Natural killer cell treated with Interleukin-12 subunit alpha and Interleukin-12 subunit beta and Interleukin-15 and Interleukin-18, amount 100 ng/mL, for 72 hours (primary cell): ENCODE measurements around the gene RPS6KB2. TPM values are rescaled to one million over a fixed set of nuclear protein-coding genes. Genes with fewer than 3 reads are reported as not detected.
"Not testable (repeated sequence)": the region's sequence is repeated elsewhere in the genome, so short reads cannot be mapped to it uniquely, and the experiment has no call there.

Source experiments
- ATAC-seq, 2 donors: fragments of 150-1000 bp; cut with Tn5 transposase in 1 of 2; sonication (Bioruptor Pico), chemical (Tn5 transposase) in 1 of 2; 2 replicates each; pipeline ENCODE4 v1.10.0; 2021
- DNase-seq: peaks from one replicate; pipeline ENCODE4 v3.0.0; 2022; ENCODE audit warnings: low spot score
- H3K27ac Mint-ChIP-seq, 2 donors: 1 replicate in 1 of 2; 2 replicates in 1 of 2; pipeline ENCODE4 v1.8.0; 2022; ENCODE audit warnings: mixed read lengths in 2 of 2, mild to moderate bottlenecking in 1 of 2, moderate library complexity in 1 of 2
- H3K27me3 Mint-ChIP-seq, 2 donors: 1 replicate in 1 of 2; 2 replicates in 1 of 2; pipeline ENCODE4 v1.8.0; 2022; ENCODE audit warnings: mixed read lengths in 2 of 2
- H3K36me3 Mint-ChIP-seq: one replicate; pipeline ENCODE4 v1.8.0; 2022; ENCODE audit warnings: mixed read lengths
- H3K4me1 Mint-ChIP-seq, 2 donors: 1 replicate in 1 of 2; 2 replicates in 1 of 2; pipeline ENCODE4 v1.8.0; 2022; ENCODE audit warnings: low read depth in 2 of 2, mixed read lengths in 2 of 2, mild to moderate bottlenecking in 1 of 2
- H3K4me3 Mint-ChIP-seq: one replicate; pipeline ENCODE4 v1.8.0; 2022; ENCODE audit warnings: mixed read lengths
- H3K9me3 Mint-ChIP-seq: 2 replicates; pipeline ENCODE4 v1.8.0; 2022; ENCODE audit warnings: mixed read lengths
- total RNA-seq, 2 donors: library from RNA; stranded (reverse); gene quantifications; one replicate each; pipeline ENCODE4 v1.2.3, GENCODE V29; 2022

The RPS6KB2 gene
- total RNA-seq, 2 donors from 2014 or later: 95.8 to 112 TPM

- no peaks in the 10 kb centered on the region for H3K9me3 Mint-ChIP-seq
- H3K27me3 Mint-ChIP-seq: peaks cover 0 to 2% of the 10 kb centered on the region in 2 donors
- no peak overlapping the region for H3K27ac Mint-ChIP-seq
- DNase-seq: no peak
- ATAC-seq: no peak
- no peak overlapping the region for H3K4me3 Mint-ChIP-seq
- no peaks in the 10 kb centered on the region for H3K4me1 Mint-ChIP-seq
- no peaks in the 10 kb centered on the region for H3K36me3 Mint-ChIP-seq
Observed at GRCh38 chr11:67458266-67458665, 30.0 kb downstream of the RPS6KB2 start.

- no peak overlapping the region for H3K27ac Mint-ChIP-seq
- peaks cover 7 to 11% of the 10 kb centered on the region in 2 donors for H3K4me1 Mint-ChIP-seq
- H3K27me3 Mint-ChIP-seq: peaks cover 0 to 2% of the 10 kb centered on the region in 2 donors
- H3K4me3 Mint-ChIP-seq: no peak overlapping the region
- no peak for DNase-seq
- no peaks in the 10 kb centered on the region for H3K9me3 Mint-ChIP-seq
- no peaks in the 10 kb centered on the region for H3K36me3 Mint-ChIP-seq
- no peak for ATAC-seq
Observed at GRCh38 chr11:67463186-67463585, 34.9 kb downstream of the RPS6KB2 start.

GRCh38 chr11:67463680-67464410, 35.6 kb downstream of the RPS6KB2 start:
- no peak for DNase-seq
- Mint-ChIP-seq H3K4me3 (peak overlapping the region; percentile 73), H3K4me1 (peaks cover 12 to 14% of the 10 kb centered on the region in 2 donors), H3K9me3 (no peaks in the 10 kb centered on the region), H3K27me3 (peaks cover 0 to 2% of the 10 kb centered on the region in 2 donors), H3K36me3 (no peaks in the 10 kb centered on the region), H3K27ac (peak overlapping the region; percentile 79 to 83)
- ATAC-seq: no peak

GRCh38 chr11:67464411-67465188, 36.3 kb downstream of the RPS6KB2 start:
- DNase-seq (peak; percentile 94), ATAC-seq (peak; percentile 86 to 91)
- H3K4me3 Mint-ChIP-seq: peak overlapping the region; percentile 73
- H3K27me3 Mint-ChIP-seq: peaks cover 0 to 2% of the 10 kb centered on the region in 2 donors
- H3K27ac Mint-ChIP-seq: peak overlapping the region; percentile 79 to 83
- H3K9me3 Mint-ChIP-seq: no peaks in the 10 kb centered on the region
- no peaks in the 10 kb centered on the region for H3K36me3 Mint-ChIP-seq
- peaks cover 12 to 14% of the 10 kb centered on the region in 2 donors for H3K4me1 Mint-ChIP-seq

- peaks cover 12 to 14% of the 10 kb centered on the region in 2 donors for H3K4me1 Mint-ChIP-seq
- ATAC-seq (no peak), DNase-seq (no peak)
- H3K27me3 Mint-ChIP-seq: peaks cover 0 to 2% of the 10 kb centered on the region in 2 donors
- H3K4me3 Mint-ChIP-seq: peak overlapping the region; percentile 73
- H3K27ac Mint-ChIP-seq: peak overlapping the region; percentile 79 to 83
- H3K36me3 Mint-ChIP-seq: no peaks in the 10 kb centered on the region
- no peaks in the 10 kb centered on the region for H3K9me3 Mint-ChIP-seq
Observed at GRCh38 chr11:67465189-67465510, 36.9 kb downstream of the RPS6KB2 start.

- H3K9me3 Mint-ChIP-seq, ATAC-seq, H3K36me3 Mint-ChIP-seq, H3K27me3 Mint-ChIP-seq, DNase-seq: not testable (repeated sequence)
- H3K4me1 Mint-ChIP-seq: peaks cover 12 to 14% of the 10 kb centered on the region in 2 donors
- H3K27ac Mint-ChIP-seq: peak overlapping the region; percentile 79 to 83
- H3K4me3 Mint-ChIP-seq: peak overlapping the region; percentile 73
Observed at GRCh38 chr11:67465530-67465929, 37.2 kb downstream of the RPS6KB2 start.

- Mint-ChIP-seq H3K9me3 (no peaks in the 10 kb centered on the region), H3K27me3 (no peaks in the 10 kb centered on the region), H3K36me3 (no peaks in the 10 kb centered on the region), H3K4me1 (peaks cover 12 to 14% of the 10 kb centered on the region in 2 donors), H3K4me3 (no peak overlapping the region), H3K27ac (peak overlapping the region; percentile 9 to 68)
- ATAC-seq (no peak), DNase-seq (no peak)
Observed at GRCh38 chr11:67466367-67466766, 38.1 kb downstream of the RPS6KB2 start.

- Mint-ChIP-seq H3K4me3 (peak overlapping the region; percentile 87), H3K27ac (peak overlapping the region; percentile 60 to 85), H3K36me3 (no peaks in the 10 kb centered on the region), H3K9me3 (no peaks in the 10 kb centered on the region), H3K27me3 (no peaks in the 10 kb centered on the region), H3K4me1 (peaks cover 12 to 14% of the 10 kb centered on the region in 2 donors)
- ATAC-seq: no peak
- no peak for DNase-seq
Observed at GRCh38 chr11:67466962-67467771, 38.9 kb downstream of the RPS6KB2 start.

GRCh38 chr11:67468056-67468455, 39.8 kb downstream of the RPS6KB2 start:
- H3K4me1 Mint-ChIP-seq: peaks cover 12 to 14% of the 10 kb centered on the region in 2 donors
- ATAC-seq (no peak), DNase-seq (no peak)
- H3K27ac Mint-ChIP-seq: peak overlapping the region; percentile 60 to 85
- no peaks in the 10 kb centered on the region for H3K36me3 Mint-ChIP-seq
- H3K4me3 Mint-ChIP-seq: peak overlapping the region; percentile 87
- no peaks in the 10 kb centered on the region for H3K27me3 Mint-ChIP-seq
- H3K9me3 Mint-ChIP-seq: no peaks in the 10 kb centered on the region

GRCh38 chr11:67468456-67468758, 40.1 kb downstream of the RPS6KB2 start:
- peak overlapping the region; percentile 87 for H3K4me3 Mint-ChIP-seq
- H3K4me1 Mint-ChIP-seq: peaks cover 12 to 14% of the 10 kb centered on the region in 2 donors
- H3K9me3 Mint-ChIP-seq: no peaks in the 10 kb centered on the region
- ATAC-seq (no peak), DNase-seq (no peak)
- H3K36me3 Mint-ChIP-seq: no peaks in the 10 kb centered on the region
- H3K27me3 Mint-ChIP-seq: no peaks in the 10 kb centered on the region
- peak overlapping the region; percentile 60 to 85 for H3K27ac Mint-ChIP-seq

GRCh38 chr11:67468759-67469507, 40.6 kb downstream of the RPS6KB2 start, which contains the start of gene TMEM134:
Gene TMEM134 (minus strand): TSS chr11:67469251. CDS start chr11:67469192, 59 bp downstream.
- Mint-ChIP-seq H3K4me1 (peaks cover 12 to 14% of the 10 kb centered on the region in 2 donors), H3K9me3 (no peaks in the 10 kb centered on the region), H3K27me3 (no peaks in the 10 kb centered on the region), H3K4me3 (peak within 1 kb of the TSS; percentile 87), H3K36me3 (no peaks in the 10 kb centered on the region), H3K27ac (peak within 1 kb of the TSS; percentile 60 to 85)
- DNase-seq (peak; percentile 96), ATAC-seq (peak; percentile 94)

- peaks cover 12 to 14% of the 10 kb centered on the region in 2 donors for H3K4me1 Mint-ChIP-seq
- H3K27ac Mint-ChIP-seq: no peak overlapping the region
- peak overlapping the region; percentile 87 for H3K4me3 Mint-ChIP-seq
- no peak for DNase-seq
- H3K9me3 Mint-ChIP-seq: no peaks in the 10 kb centered on the region
- H3K36me3 Mint-ChIP-seq: no peaks in the 10 kb centered on the region
- no peak for ATAC-seq
- H3K27me3 Mint-ChIP-seq: no peaks in the 10 kb centered on the region
Observed at GRCh38 chr11:67469508-67469811, 41.2 kb downstream of the RPS6KB2 start.

GRCh38 chr11:67470337-67471002, 42.2 kb downstream of the RPS6KB2 start:
- no peak overlapping the region for H3K27ac Mint-ChIP-seq
- H3K27me3 Mint-ChIP-seq: no peaks in the 10 kb centered on the region
- peaks cover 10 to 12% of the 10 kb centered on the region in 2 donors for H3K4me1 Mint-ChIP-seq
- DNase-seq (no peak), ATAC-seq (no peak)
- H3K4me3 Mint-ChIP-seq: no peak overlapping the region
- no peaks in the 10 kb centered on the region for H3K36me3 Mint-ChIP-seq
- no peaks in the 10 kb centered on the region for H3K9me3 Mint-ChIP-seq
